CD14-positive monocyte (primary cell): ENCODE data around the gene MAD1L1. TPM values are rescaled to one million over a fixed set of nuclear protein-coding genes. Genes with fewer than 3 reads are reported as not detected.
A peak's percentile ranks its signal among the peaks of the same experiment; 100 is the strongest.

Source experiments
- DNase-seq, 3 donors: peaks; one replicate each; pipeline ENCODE4 v3.0.0-alpha.2; 2011 to 2022
- H2AFZ ChIP-seq: 2 replicates; pipeline ENCODE4 v1.6.0; 2012; ENCODE audit warnings: mild to moderate bottlenecking, low read depth, low read length, inconsistent platforms; ENCODE audit not compliant: insufficient read depth, poor library complexity, severe bottlenecking
- H3K27ac ChIP-seq, 2 donors: 1 replicate in 1 of 2; 2 replicates in 1 of 2; pipeline ENCODE4 v1.5.1; 2012 to 2013; ENCODE audit warnings: low read length in 2 of 2, control low read depth in 1 of 2, inconsistent platforms in 1 of 2, low read depth in 1 of 2, mild to moderate bottlenecking in 1 of 2
- H3K27me3 ChIP-seq, 2 donors: one replicate each; pipeline versions ENCODE4 v1.6.0 to v1.6.1; 2011 to 2013; ENCODE audit warnings: low read length in 2 of 2; ENCODE audit not compliant: control insufficient read depth in 2 of 2, insufficient read depth in 2 of 2
- H3K36me3 ChIP-seq, 2 donors: replicated peaks in 1 of 2; 1 replicate in 1 of 2; 2 replicates in 1 of 2; pipeline versions ENCODE4 v1.5.1 to v1.6.1; 2012 to 2013; ENCODE audit warnings: low read length in 2 of 2, control low read depth in 1 of 2, inconsistent platforms in 1 of 2, mild to moderate bottlenecking in 1 of 2; ENCODE audit not compliant: insufficient read depth in 2 of 2, control insufficient read depth in 1 of 2
- H3K4me1 ChIP-seq, 2 donors: 1 replicate in 1 of 2; 2 replicates in 1 of 2; pipeline versions ENCODE4 v1.5.1 to v1.6.1; 2012 to 2013; ENCODE audit warnings: low read length in 2 of 2, control low read depth in 1 of 2, inconsistent platforms in 1 of 2, mild to moderate bottlenecking in 1 of 2, moderate library complexity in 1 of 2; ENCODE audit not compliant: insufficient read depth in 2 of 2, control insufficient read depth in 1 of 2
- H3K4me2 ChIP-seq: replicated peaks from 2 replicates; pipeline ENCODE3; 2012; ENCODE audit warnings: low read length, moderate library complexity, mild to moderate bottlenecking; ENCODE audit not compliant: poor library complexity, severe bottlenecking; ENCODE audit errors: extremely low read depth
- H3K4me3 ChIP-seq, 3 experiments: fragments of 200-600 bp in 1 of 3; sonication (generic) in 1 of 3; replicated peaks in 1 of 3; 1 replicate in 2 of 3; 2 replicates in 1 of 3; pipeline ENCODE4 v1.5.1; 2011 to 2013; ENCODE audit warnings: low read length in 3 of 3, mild to moderate bottlenecking in 3 of 3, control low read depth in 2 of 3, low read depth in 2 of 3, inconsistent platforms in 1 of 3, moderate library complexity in 1 of 3
- H3K79me2 ChIP-seq: 2 replicates; pipeline ENCODE4 v1.6.0; 2012; ENCODE audit warnings: mild to moderate bottlenecking, control low read depth, inconsistent platforms, low read length, moderate library complexity; ENCODE audit not compliant: insufficient read depth
- H3K9ac ChIP-seq: 2 replicates; pipeline ENCODE4 v1.6.0; 2017; ENCODE audit warnings: low read length, mild to moderate bottlenecking; ENCODE audit not compliant: insufficient read depth, poor library complexity, severe bottlenecking
- H3K9me3 ChIP-seq, 2 donors: replicated peaks in 1 of 2; 1 replicate in 1 of 2; 2 replicates in 1 of 2; pipeline versions ENCODE4 v1.5.1 to v1.6.1; 2012 to 2013; ENCODE audit warnings: low read length in 2 of 2, control low read depth in 1 of 2; ENCODE audit not compliant: control insufficient read depth in 1 of 2, insufficient read depth in 1 of 2
- H4K20me1 ChIP-seq: 2 replicates; pipeline ENCODE4 v1.6.0; 2012; ENCODE audit warnings: mild to moderate bottlenecking, low read length, control low read depth, moderate library complexity; ENCODE audit not compliant: insufficient read depth
- H3K27ac Mint-ChIP-seq, 7 donors: one replicate each; pipeline ENCODE4 v1.8.0; 2020; ENCODE audit warnings: mild to moderate bottlenecking in 7 of 7, mixed read lengths in 7 of 7, moderate library complexity in 6 of 7, inconsistent platforms in 2 of 7
- H3K27me3 Mint-ChIP-seq, 3 donors: one replicate each; pipeline ENCODE4 v1.8.0; 2021 to 2022; ENCODE audit warnings: low read depth in 3 of 3, mild to moderate bottlenecking in 3 of 3, mixed read lengths in 3 of 3, moderate library complexity in 3 of 3, inconsistent platforms in 1 of 3
- H3K36me3 Mint-ChIP-seq, 2 donors: one replicate each; pipeline ENCODE4 v1.8.0; 2020; ENCODE audit warnings: mixed read lengths in 2 of 2, inconsistent platforms in 1 of 2, mild to moderate bottlenecking in 1 of 2
- H3K4me1 Mint-ChIP-seq: one replicate; pipeline ENCODE4 v1.8.0; 2020; ENCODE audit warnings: mild to moderate bottlenecking, mixed read lengths
- H3K4me3 Mint-ChIP-seq, 2 donors: one replicate each; pipeline ENCODE4 v1.8.0; 2020; ENCODE audit warnings: mild to moderate bottlenecking in 2 of 2, mixed read lengths in 2 of 2, moderate library complexity in 1 of 2
- H3K9me3 Mint-ChIP-seq, 7 donors: one replicate each; pipeline ENCODE4 v1.8.0; 2020 to 2022; ENCODE audit warnings: mixed read lengths in 7 of 7, mild to moderate bottlenecking in 6 of 7, moderate library complexity in 6 of 7, inconsistent platforms in 2 of 7
- WGBS: methylation state at CpG from one replicate; pipeline ENCODE4 v1.1.5; 2013; ENCODE audit warnings: missing lambda C conversion rate; ENCODE audit not compliant: insufficient coverage; 5-methylcytosine and 5-hydroxymethylcytosine counted together
- intact Hi-C, 2 donors: fragments of 100-400 bp; cut with micrococcal nuclease; formaldehyde crosslinking; loops; one replicate each; pipeline versions ENCODE4 v1.15.0 to v1.15.1; 2023
- polyA plus RNA-seq, 3 donors: library from polyadenylated mRNA; depleted of rRNA in 1 of 3; unstranded in 2 of 3; stranded (reverse) in 1 of 3; fragments of 300-500 nt in 2 of 3; fragments of >200 nt in 1 of 3; fragmentation: Illumina TruSeq in 2 of 3; gene quantifications; 1 replicate in 2 of 3; 2 replicates in 1 of 3; pipeline ENCODE4 v1.2.3, GENCODE V29; 2012 to 2021
- TF ChIP-seq, protein P1 (sequence below): fragments of 200-600 bp; IDR thresholded peaks from one replicate; pipeline ENCODE4 v1.8.0; 2022; ENCODE audit warnings: antibody characterized with exemption, mild to moderate bottlenecking

The MAD1L1 gene
- polyA plus RNA-seq, 3 donors, result 22.0 to 39.4 (median 33.2) TPM

GRCh38 chr7:1890289-1891235, 342.2 kb downstream of the MAD1L1 start:
- H3K36me3 Mint-ChIP-seq, result peaks cover 47 to 58% of the 10 kb centered on the region in 2 donors
- H4K20me1 ChIP-seq, result peaks cover 87% of the 10 kb centered on the region
- H3K36me3 ChIP-seq, result peaks cover 21 to 76% of the 10 kb centered on the region in 2 donors
- no peaks in the 10 kb centered on the region for H3K4me1 ChIP-seq
- TF ChIP-seq, protein P1, sequence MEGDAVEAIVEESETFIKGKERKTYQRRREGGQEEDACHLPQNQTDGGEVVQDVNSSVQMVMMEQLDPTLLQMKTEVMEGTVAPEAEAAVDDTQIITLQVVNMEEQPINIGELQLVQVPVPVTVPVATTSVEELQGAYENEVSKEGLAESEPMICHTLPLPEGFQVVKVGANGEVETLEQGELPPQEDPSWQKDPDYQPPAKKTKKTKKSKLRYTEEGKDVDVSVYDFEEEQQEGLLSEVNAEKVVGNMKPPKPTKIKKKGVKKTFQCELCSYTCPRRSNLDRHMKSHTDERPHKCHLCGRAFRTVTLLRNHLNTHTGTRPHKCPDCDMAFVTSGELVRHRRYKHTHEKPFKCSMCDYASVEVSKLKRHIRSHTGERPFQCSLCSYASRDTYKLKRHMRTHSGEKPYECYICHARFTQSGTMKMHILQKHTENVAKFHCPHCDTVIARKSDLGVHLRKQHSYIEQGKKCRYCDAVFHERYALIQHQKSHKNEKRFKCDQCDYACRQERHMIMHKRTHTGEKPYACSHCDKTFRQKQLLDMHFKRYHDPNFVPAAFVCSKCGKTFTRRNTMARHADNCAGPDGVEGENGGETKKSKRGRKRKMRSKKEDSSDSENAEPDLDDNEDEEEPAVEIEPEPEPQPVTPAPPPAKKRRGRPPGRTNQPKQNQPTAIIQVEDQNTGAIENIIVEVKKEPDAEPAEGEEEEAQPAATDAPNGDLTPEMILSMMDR, result no peak
- H3K27ac Mint-ChIP-seq, result peak overlapping the region in 2 of 7 donors; percentile 58 to 62
- no peak overlapping the region for H3K4me2 ChIP-seq
- WGBS, result 95% methylated on average over 15 of the region's 26 CpGs
- H3K9ac ChIP-seq, result no peak overlapping the region
- H3K27me3 ChIP-seq, result no peaks in the 10 kb centered on the region
- H3K27me3 Mint-ChIP-seq, result no peaks in the 10 kb centered on the region
- H2AFZ ChIP-seq, result no peak overlapping the region
- no peak overlapping the region for H3K27ac ChIP-seq
- H3K9me3 ChIP-seq, result peaks cover 11 to 18% of the 10 kb centered on the region in 2 donors
- peaks cover 8% of the 10 kb centered on the region for H3K4me1 Mint-ChIP-seq
- H3K9me3 Mint-ChIP-seq, result peaks cover 2 to 13% (median 5%) of the 10 kb centered on the region in 7 donors
- no peak overlapping the region for H3K4me3 Mint-ChIP-seq
- no peaks in the 10 kb centered on the region for H3K79me2 ChIP-seq
- no peak for DNase-seq
- intact Hi-C loops, result no loop called here
- no peak overlapping the region for H3K4me3 ChIP-seq

GRCh38 chr7:1889556-1890181, 343.1 kb downstream of the MAD1L1 start:
- no peaks in the 10 kb centered on the region for H3K27me3 ChIP-seq
- peaks cover 2 to 13% (median 5%) of the 10 kb centered on the region in 7 donors for H3K9me3 Mint-ChIP-seq
- DNase-seq, result no peak
- TF ChIP-seq, protein P1, result no peak
- no peak overlapping the region for H3K4me3 Mint-ChIP-seq
- H3K9ac ChIP-seq, result no peak overlapping the region
- peaks cover 8% of the 10 kb centered on the region for H3K4me1 Mint-ChIP-seq
- H2AFZ ChIP-seq, result no peak overlapping the region
- no peak overlapping the region for H3K27ac ChIP-seq
- no peak overlapping the region for H3K4me2 ChIP-seq
- peak overlapping the region in 3 of 7 donors; percentile 28 to 58 (median 50) for H3K27ac Mint-ChIP-seq
- H3K36me3 Mint-ChIP-seq, result peaks cover 46 to 49% of the 10 kb centered on the region in 2 donors
- H4K20me1 ChIP-seq, result peaks cover 92% of the 10 kb centered on the region
- no peak overlapping the region for H3K4me3 ChIP-seq
- intact Hi-C loops, result no loop called here
- WGBS, result 57% methylated on average over 12 of the region's 12 CpGs
- no peaks in the 10 kb centered on the region for H3K4me1 ChIP-seq
- H3K36me3 ChIP-seq, result peaks cover 21 to 67% of the 10 kb centered on the region in 2 donors
- no peaks in the 10 kb centered on the region for H3K79me2 ChIP-seq
- peaks cover 0 to 2% (median 0%) of the 10 kb centered on the region in 3 donors for H3K27me3 Mint-ChIP-seq
- peaks cover 11 to 18% of the 10 kb centered on the region in 2 donors for H3K9me3 ChIP-seq
